ENCODE results near the gene CELF2.

DNA sequence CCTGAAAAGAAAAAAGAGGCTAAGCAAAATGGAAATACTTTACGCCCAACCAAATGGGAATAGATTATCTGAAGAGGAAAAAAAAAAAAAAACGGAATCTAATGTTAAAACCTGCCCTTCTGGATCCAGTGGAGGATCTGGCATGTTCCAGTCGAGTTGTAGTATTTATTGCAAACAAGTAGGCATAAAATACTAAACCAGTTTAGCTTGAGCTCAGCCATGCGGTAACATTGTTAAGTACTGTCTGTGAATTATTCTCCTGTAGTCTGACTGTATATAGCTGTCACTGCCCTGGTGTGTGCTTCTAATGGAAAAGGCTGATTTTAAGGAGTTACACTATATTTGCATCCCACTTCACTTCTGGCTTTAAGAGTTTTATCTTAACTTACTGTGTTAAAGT is 40.3 kb downstream of the CELF2 start:
- TF ChIP-seq EZH2phosphoT487 (IDR thresholded peaks at IDR 0.05; ENCODE audit: insufficient read depth, low read depth), result no peak
- no peak for TF ChIP-seq EZH2 (IDR thresholded peaks at IDR 0.05; ENCODE audit: insufficient read depth, poor library complexity, severe bottlenecking)

All from GM23248 (cell line).